Measurements from ENCODE around the gene EXOC3L1. TPM values are rescaled to one million over a fixed set of nuclear protein-coding genes. Genes with fewer than 3 reads are reported as not detected.

EXOC3L1 gene
- total RNA-seq, 1 donor from 2014 or later, result 0.45 TPM

- Histone ChIP-seq H4K20me1 (ENCODE audit: insufficient read depth, low read length) (no peaks in the 10 kb centered on the region), H3K27me3 (ENCODE audit: insufficient read depth, low read length) (no peaks in the 10 kb centered on the region), H3K4me2 (ENCODE audit: low read length) (no peak overlapping the region), H3K36me3 (ENCODE audit: insufficient read depth, low read length) (peaks cover 27% of the 10 kb centered on the region), H3K4me1 (ENCODE audit: insufficient read depth, low read length) (peaks cover 23% of the 10 kb centered on the region), H3K9me3 (ENCODE audit: insufficient read depth, low read depth, low read length) (no peaks in the 10 kb centered on the region), H3K27ac (ENCODE audit: low read depth, low read length) (no peak overlapping the region), H3K4me3 (ENCODE audit: insufficient read depth, low read depth, low read length) (no peak overlapping the region), H3K9ac (ENCODE audit: low read length) (no peak overlapping the region), H2AFZ (ENCODE audit: low read depth, low read length) (no peak overlapping the region), H3K79me2 (ENCODE audit: insufficient read depth, low read length) (peaks cover 38% of the 10 kb centered on the region)
- Mint-ChIP-seq H3K27me3 (ENCODE audit: low read depth, unreplicated experiment) (no peaks in the 10 kb centered on the region), H3K27ac (ENCODE audit: unreplicated experiment) (no peak overlapping the region), H3K9me3 (ENCODE audit: unreplicated experiment) (no peaks in the 10 kb centered on the region), H3K4me3 (ENCODE audit: unreplicated experiment) (no peak overlapping the region), H3K36me3 (ENCODE audit: low read depth, unreplicated experiment) (peaks cover 32% of the 10 kb centered on the region), H3K4me1 (ENCODE audit: low read depth, unreplicated experiment) (peaks cover 27% of the 10 kb centered on the region)
- no peak for TF ChIP-seq CTCF (IDR thresholded peaks at IDR 0.05; ENCODE audit: insufficient read depth, low read depth, low read length)
- TF ChIP-seq EZH2 (IDR thresholded peaks at IDR 0.05; ENCODE audit: insufficient read depth, low read length), result no peak
- DNase-seq (ENCODE audit: low read depth) (no peak), FAIRE-seq (no peak)
These were observed 48.3 kb upstream of the EXOC3L1 start for GRCh38 chr16:67238278-67238575.

- Histone ChIP-seq H3K27ac (ENCODE audit: low read depth, low read length) (no peak overlapping the region), H3K27me3 (ENCODE audit: insufficient read depth, low read length) (no peaks in the 10 kb centered on the region), H2AFZ (ENCODE audit: low read depth, low read length) (no peak overlapping the region), H3K4me3 (ENCODE audit: insufficient read depth, low read depth, low read length) (no peak overlapping the region), H3K9me3 (ENCODE audit: insufficient read depth, low read depth, low read length) (no peaks in the 10 kb centered on the region), H3K4me2 (ENCODE audit: low read length) (no peak overlapping the region), H3K4me1 (ENCODE audit: insufficient read depth, low read length) (peaks cover 23% of the 10 kb centered on the region), H3K9ac (ENCODE audit: low read length) (no peak overlapping the region), H3K36me3 (ENCODE audit: insufficient read depth, low read length) (peaks cover 27% of the 10 kb centered on the region), H3K79me2 (ENCODE audit: insufficient read depth, low read length) (peaks cover 34% of the 10 kb centered on the region), H4K20me1 (ENCODE audit: insufficient read depth, low read length) (no peaks in the 10 kb centered on the region)
- Mint-ChIP-seq H3K36me3 (ENCODE audit: low read depth, unreplicated experiment) (peaks cover 32% of the 10 kb centered on the region), H3K4me3 (ENCODE audit: unreplicated experiment) (peak overlapping the region; percentile 40), H3K27ac (ENCODE audit: unreplicated experiment) (peak overlapping the region; percentile 83), H3K27me3 (ENCODE audit: low read depth, unreplicated experiment) (no peaks in the 10 kb centered on the region), H3K9me3 (ENCODE audit: unreplicated experiment) (no peaks in the 10 kb centered on the region), H3K4me1 (ENCODE audit: low read depth, unreplicated experiment) (peaks cover 27% of the 10 kb centered on the region)
- FAIRE-seq (no peak), DNase-seq (ENCODE audit: low read depth) (no peak)
- TF ChIP-seq CTCF (IDR thresholded peaks at IDR 0.05; ENCODE audit: insufficient read depth, low read depth, low read length) (no peak), EZH2 (IDR thresholded peaks at IDR 0.05; ENCODE audit: insufficient read depth, low read length) (no peak)
These were observed 47.7 kb upstream of the EXOC3L1 start for GRCh38 chr16:67237396-67238277.

Measured in astrocyte (in vitro differentiated cells and primary cell).